Activated CD4-positive, alpha-beta memory T cell treated with anti-CD3 and anti-CD28 coated beads, Interleukin-2, amount 10 ng/mL, durations not matched to agents 7 days and 5 days (primary cell): ENCODE results near the gene LITAF. TPM values are rescaled to one million over a fixed set of nuclear protein-coding genes. Genes with fewer than 3 reads are reported as not detected.

Source experiments
- CTCF ChIA-PET: fragments of 350-600 bp; sonication (Branson Sonifier 250); formaldehyde crosslinking; loops from one replicate; lab custom pipeline; 2021; ENCODE audit warnings: antibody characterized with exemption, inconsistent platforms; lab: Charles Lee
- POLR2A ChIA-PET: fragments of 350-600 bp; sonication (Branson Sonifier 250); formaldehyde crosslinking; loops from one replicate; lab custom pipeline; 2021; ENCODE audit warnings: antibody characterized with exemption; lab: Charles Lee
- DNase-seq: peaks from one replicate; pipeline ENCODE4 v3.0.0-alpha.2; 2020
- H3K27ac Mint-ChIP-seq: one replicate; pipeline ENCODE4 v1.8.0; 2021; ENCODE audit warnings: mild to moderate bottlenecking, mixed read lengths
- H3K27me3 Mint-ChIP-seq: one replicate; pipeline ENCODE4 v1.8.0; 2021; ENCODE audit warnings: mixed read lengths
- H3K36me3 Mint-ChIP-seq: one replicate; pipeline ENCODE4 v1.8.0; 2021; ENCODE audit warnings: low read depth, mixed read lengths
- H3K4me1 Mint-ChIP-seq: one replicate; pipeline ENCODE4 v1.8.0; 2021; ENCODE audit warnings: mixed read lengths
- H3K4me3 Mint-ChIP-seq: one replicate; pipeline ENCODE4 v1.8.0; 2021; ENCODE audit warnings: mild to moderate bottlenecking, mixed read lengths
- H3K9me3 Mint-ChIP-seq: one replicate; pipeline ENCODE4 v1.8.0; 2021; ENCODE audit warnings: mixed read lengths
- total RNA-seq, 2 experiments: library from RNA; stranded (reverse); gene quantifications; one replicate each; pipeline ENCODE4 v1.2.3, GENCODE V29; 2021

The LITAF gene
- total RNA-seq, 2 experiments from 2014 or later, result 149 to 157 TPM

DNA sequence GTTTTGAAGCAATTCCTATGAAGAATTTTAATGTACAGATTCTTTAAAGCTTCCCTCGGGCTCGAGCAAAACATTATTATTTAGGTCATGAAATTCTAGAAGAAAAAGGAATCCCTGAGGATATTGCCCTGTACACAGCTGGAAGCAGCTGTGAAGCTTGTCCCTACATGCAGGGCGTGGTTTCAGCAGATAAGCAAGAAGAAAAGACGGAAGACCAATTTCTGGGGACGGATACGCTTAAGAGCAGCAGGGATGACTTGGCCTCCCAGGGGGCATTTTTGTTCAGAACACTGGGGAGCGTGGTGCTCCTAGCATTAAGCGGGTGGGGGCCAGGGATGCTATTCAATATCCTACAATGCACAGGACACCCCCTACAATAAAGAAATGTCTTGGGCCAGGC, 34.3 kb downstream of the LITAF start:
- Mint-ChIP-seq H3K4me1 (peaks cover 20% of the 10 kb centered on the region), H3K27me3 (no peaks in the 10 kb centered on the region), H3K4me3 (no peak overlapping the region), H3K36me3 (peaks cover 89% of the 10 kb centered on the region), H3K27ac (no peak overlapping the region), H3K9me3 (peaks cover 6% of the 10 kb centered on the region)
- ChIA-PET POLR2A (interaction anchor here (0.7 kb wide), 1 partner anchor 13 kb away, joined by 3 read pairs; no protein-coding TSS in a partner anchor), CTCF (interaction anchor here (0.9 kb wide), 1 partner anchor 21 kb away, joined by 5 read pairs; no protein-coding TSS in a partner anchor)
- DNase-seq, result no peak

- H3K4me1 Mint-ChIP-seq, result peaks cover 14% of the 10 kb centered on the region
These were observed 34.9 kb downstream of the LITAF start for GRCh38 chr16:11551842-11552241.

DNA sequence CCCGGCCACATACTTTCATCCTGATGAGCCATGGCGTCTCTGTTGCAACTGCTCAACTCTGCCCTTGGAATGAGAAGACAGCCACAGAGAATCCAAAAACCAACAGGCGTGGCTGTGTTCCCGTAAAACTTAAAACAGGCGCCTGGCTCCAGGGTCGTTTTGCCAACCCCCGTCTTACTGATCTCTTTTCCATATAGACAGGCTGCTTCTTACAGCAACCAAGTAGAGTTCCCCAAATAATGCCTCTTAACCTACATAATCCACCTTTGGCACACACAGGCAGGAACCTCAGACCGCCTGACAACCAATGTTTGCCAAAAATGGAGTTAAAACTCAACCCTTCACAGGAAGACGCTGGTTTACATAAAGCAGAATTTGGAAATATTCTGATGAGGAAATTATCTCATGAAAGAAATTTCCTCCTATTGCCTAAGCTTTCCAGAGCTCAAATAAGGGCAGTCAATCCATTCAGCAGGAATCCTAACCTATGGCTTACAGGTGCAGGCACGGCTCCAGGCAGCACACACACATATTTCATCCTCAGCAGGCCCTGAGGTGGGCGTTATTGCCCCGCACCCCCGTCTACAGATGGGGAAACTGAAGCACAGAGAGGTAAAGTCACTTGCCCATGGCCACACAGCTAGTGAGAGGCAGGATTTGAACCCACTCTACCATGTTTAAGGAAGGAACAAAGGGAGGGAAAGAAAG, 35.8 kb downstream of the LITAF start:
- H3K27me3 Mint-ChIP-seq, result no peaks in the 10 kb centered on the region
- no peak overlapping the region for H3K4me3 Mint-ChIP-seq
- peaks cover 5% of the 10 kb centered on the region for H3K4me1 Mint-ChIP-seq
- ChIA-PET CTCF (no interaction called here), POLR2A (interaction anchor here (1.3 kb wide), 1 partner anchor 9 kb away, joined by 4 read pairs; no protein-coding TSS in a partner anchor)
- no peak for DNase-seq
- H3K36me3 Mint-ChIP-seq, result peaks cover 83% of the 10 kb centered on the region
- H3K27ac Mint-ChIP-seq, result peak overlapping the region; percentile 35
- no peaks in the 10 kb centered on the region for H3K9me3 Mint-ChIP-seq

More at GRCh38 chr16:11551842-11552241, 34.9 kb downstream of the LITAF start:
- no peak overlapping the region for H3K4me3 Mint-ChIP-seq
- DNase-seq, result no peak
- peaks cover 89% of the 10 kb centered on the region for H3K36me3 Mint-ChIP-seq
- H3K27ac Mint-ChIP-seq, result no peak overlapping the region
- peaks cover 6% of the 10 kb centered on the region for H3K9me3 Mint-ChIP-seq
- POLR2A ChIA-PET, result interaction anchor here (1.3 kb wide), 1 partner anchor 9 kb away, joined by 4 read pairs; no protein-coding TSS in a partner anchor
- CTCF ChIA-PET, result interaction anchor here (0.9 kb wide), 1 partner anchor 20 kb away, joined by 5 read pairs; no protein-coding TSS in a partner anchor
- no peaks in the 10 kb centered on the region for H3K27me3 Mint-ChIP-seq

- H3K9me3 Mint-ChIP-seq, result no peaks in the 10 kb centered on the region
- peaks cover 58% of the 10 kb centered on the region for H3K36me3 Mint-ChIP-seq
- no peak for DNase-seq
- POLR2A ChIA-PET, result interaction anchor here (2.4 kb wide), 1 partner anchor 12 kb away, joined by 5 read pairs; no protein-coding TSS in a partner anchor
- H3K27ac Mint-ChIP-seq, result no peak overlapping the region
- H3K4me1 Mint-ChIP-seq, result peaks cover under 1% of the 10 kb centered on the region
- CTCF ChIA-PET, result interaction anchor here (2.4 kb wide), 1 partner anchor 15 kb away, joined by 7 read pairs; no protein-coding TSS in a partner anchor
- H3K4me3 Mint-ChIP-seq, result no peak overlapping the region
- H3K27me3 Mint-ChIP-seq, result no peaks in the 10 kb centered on the region
These were observed 39.4 kb downstream of the LITAF start for GRCh38 chr16:11547118-11547916.

DNA sequence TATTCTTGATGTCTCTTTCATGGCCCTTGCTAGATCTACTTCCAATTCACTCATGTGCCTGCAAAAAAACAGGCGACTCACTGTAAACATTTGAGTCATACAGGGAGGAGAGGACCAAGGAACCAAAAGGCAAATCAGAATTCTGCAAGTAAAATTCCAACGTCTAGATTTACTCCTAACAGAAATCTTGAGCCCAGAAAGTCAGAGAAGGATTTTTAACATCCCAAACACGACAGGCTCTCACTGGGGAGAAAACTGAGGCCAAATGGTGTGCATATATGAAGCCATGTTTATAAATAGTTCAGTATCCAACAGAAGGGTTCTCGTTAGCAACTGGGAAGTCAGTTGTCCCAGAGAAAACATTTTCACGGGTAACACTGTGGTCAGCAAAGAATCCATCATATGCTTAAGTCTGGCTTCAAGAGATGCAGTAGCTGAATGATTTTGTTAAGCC, 40.1 kb downstream of the LITAF start:
- POLR2A ChIA-PET, result interaction anchor here (2.4 kb wide), 1 partner anchor 12 kb away, joined by 5 read pairs; no protein-coding TSS in a partner anchor

GRCh38 chr16:11543661-11544393, 42.9 kb downstream of the LITAF start:
- H3K4me3 Mint-ChIP-seq, result no peak overlapping the region
- H3K36me3 Mint-ChIP-seq, result peaks cover 28% of the 10 kb centered on the region
- CTCF ChIA-PET, result no interaction called here
- POLR2A ChIA-PET, result no interaction called here
- DNase-seq, result no peak
- H3K27me3 Mint-ChIP-seq, result no peaks in the 10 kb centered on the region
- peak overlapping the region; percentile 44 for H3K27ac Mint-ChIP-seq
- H3K9me3 Mint-ChIP-seq, result no peaks in the 10 kb centered on the region
- H3K4me1 Mint-ChIP-seq, result no peaks in the 10 kb centered on the region

More for the DNA sequence above, 40.1 kb downstream of the LITAF start:
- DNase-seq, result no peak
- CTCF ChIA-PET, result interaction anchor here (0.7 to 2.4 kb wide), 5 partner anchors 10 to 94 kb away, joined by 3 to 7 read pairs (median 5); no protein-coding TSS in a partner anchor
- H3K27me3 Mint-ChIP-seq, result no peaks in the 10 kb centered on the region
- H3K9me3 Mint-ChIP-seq, result no peaks in the 10 kb centered on the region
- peaks cover 51% of the 10 kb centered on the region for H3K36me3 Mint-ChIP-seq
- H3K4me1 Mint-ChIP-seq, result no peaks in the 10 kb centered on the region
- no peak overlapping the region for H3K4me3 Mint-ChIP-seq
- H3K27ac Mint-ChIP-seq, result no peak overlapping the region

DNA sequence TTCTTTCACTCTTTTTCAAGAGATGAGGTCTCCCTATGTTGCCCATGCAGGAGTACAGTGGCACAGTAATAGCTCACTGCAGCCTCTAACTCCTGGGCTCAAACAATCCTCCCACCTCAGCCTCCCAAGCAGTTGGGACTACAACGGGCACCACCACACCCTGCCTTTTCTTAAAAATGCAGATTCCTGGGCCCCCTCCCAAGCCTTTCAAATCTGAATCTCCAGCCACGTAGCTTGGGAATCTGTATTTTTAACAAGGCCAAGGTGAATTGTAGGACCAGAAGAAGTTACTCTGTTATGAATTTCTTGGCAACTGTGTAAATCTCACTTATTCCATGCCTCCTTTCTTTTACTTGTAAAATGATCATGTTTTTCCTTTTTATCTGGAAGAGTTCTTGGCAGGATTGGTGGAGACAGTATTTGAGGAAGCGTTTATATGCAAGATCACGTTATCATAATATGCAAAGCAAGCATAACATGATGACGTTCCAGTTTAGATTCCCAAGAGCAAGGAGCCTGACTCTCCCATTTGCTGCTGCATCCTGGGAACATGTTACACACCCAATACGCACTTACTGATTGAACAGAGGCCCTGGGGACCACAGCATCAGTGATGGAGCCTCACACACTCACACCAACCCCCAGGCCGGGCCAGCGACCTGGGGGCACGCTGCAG, 44.5 kb downstream of the LITAF start:
- no peaks in the 10 kb centered on the region for H3K27me3 Mint-ChIP-seq
- H3K27ac Mint-ChIP-seq, result no peak overlapping the region
- POLR2A ChIA-PET, result no interaction called here
- no peaks in the 10 kb centered on the region for H3K9me3 Mint-ChIP-seq
- H3K4me1 Mint-ChIP-seq, result no peaks in the 10 kb centered on the region
- CTCF ChIA-PET, result no interaction called here
- no peak overlapping the region for H3K4me3 Mint-ChIP-seq
- H3K36me3 Mint-ChIP-seq, result peaks cover 12% of the 10 kb centered on the region
- DNase-seq, result no peak

DNA sequence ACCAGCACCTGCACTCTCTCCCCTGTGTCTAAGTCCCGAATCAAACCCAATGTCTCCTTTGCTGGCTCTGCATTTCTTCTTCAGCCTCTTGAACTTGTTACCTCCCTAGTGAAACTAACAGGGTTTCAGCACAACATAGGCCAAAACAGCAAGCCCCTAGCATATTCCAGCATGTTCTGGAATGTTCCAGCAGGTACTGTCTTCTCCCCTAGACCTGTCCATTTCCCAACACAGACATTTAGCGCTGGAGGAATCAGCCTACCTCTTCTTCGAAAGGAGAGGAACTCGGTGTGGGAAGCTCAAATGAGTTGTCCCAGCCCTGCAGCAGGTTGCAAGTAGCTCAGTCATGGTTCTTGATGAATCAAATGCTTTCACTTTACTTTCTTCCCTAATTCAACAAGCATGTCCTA, 47.1 kb downstream of the LITAF start:
- no peak overlapping the region for H3K4me3 Mint-ChIP-seq
- ChIA-PET CTCF (interaction anchor here (0.6 kb wide), 1 partner anchor 110 kb away, joined by 3 read pairs; no protein-coding TSS in a partner anchor), POLR2A (interaction anchor here (0.8 kb wide), 1 partner anchor 18 kb away, joined by 3 read pairs; no protein-coding TSS in a partner anchor)
- no peak for DNase-seq
- H3K27ac Mint-ChIP-seq, result no peak overlapping the region
- H3K4me1 Mint-ChIP-seq, result no peaks in the 10 kb centered on the region
- H3K36me3 Mint-ChIP-seq, result no peaks in the 10 kb centered on the region
- H3K9me3 Mint-ChIP-seq, result no peaks in the 10 kb centered on the region
- peaks cover 2% of the 10 kb centered on the region for H3K27me3 Mint-ChIP-seq

- H3K36me3 Mint-ChIP-seq, result no peaks in the 10 kb centered on the region
- DNase-seq, result no peak
- ChIA-PET CTCF (no interaction called here), POLR2A (interaction anchor here (0.7 to 0.8 kb wide), 2 partner anchors 19 to 22 kb away, joined by 3 read pairs; no protein-coding TSS in a partner anchor)
- H3K27ac Mint-ChIP-seq, result no peak overlapping the region
- H3K9me3 Mint-ChIP-seq, result no peaks in the 10 kb centered on the region
- no peak overlapping the region for H3K4me3 Mint-ChIP-seq
- H3K4me1 Mint-ChIP-seq, result no peaks in the 10 kb centered on the region
- peaks cover 2% of the 10 kb centered on the region for H3K27me3 Mint-ChIP-seq
These were observed 47.8 kb downstream of the LITAF start for GRCh38 chr16:11538880-11539279.

DNA sequence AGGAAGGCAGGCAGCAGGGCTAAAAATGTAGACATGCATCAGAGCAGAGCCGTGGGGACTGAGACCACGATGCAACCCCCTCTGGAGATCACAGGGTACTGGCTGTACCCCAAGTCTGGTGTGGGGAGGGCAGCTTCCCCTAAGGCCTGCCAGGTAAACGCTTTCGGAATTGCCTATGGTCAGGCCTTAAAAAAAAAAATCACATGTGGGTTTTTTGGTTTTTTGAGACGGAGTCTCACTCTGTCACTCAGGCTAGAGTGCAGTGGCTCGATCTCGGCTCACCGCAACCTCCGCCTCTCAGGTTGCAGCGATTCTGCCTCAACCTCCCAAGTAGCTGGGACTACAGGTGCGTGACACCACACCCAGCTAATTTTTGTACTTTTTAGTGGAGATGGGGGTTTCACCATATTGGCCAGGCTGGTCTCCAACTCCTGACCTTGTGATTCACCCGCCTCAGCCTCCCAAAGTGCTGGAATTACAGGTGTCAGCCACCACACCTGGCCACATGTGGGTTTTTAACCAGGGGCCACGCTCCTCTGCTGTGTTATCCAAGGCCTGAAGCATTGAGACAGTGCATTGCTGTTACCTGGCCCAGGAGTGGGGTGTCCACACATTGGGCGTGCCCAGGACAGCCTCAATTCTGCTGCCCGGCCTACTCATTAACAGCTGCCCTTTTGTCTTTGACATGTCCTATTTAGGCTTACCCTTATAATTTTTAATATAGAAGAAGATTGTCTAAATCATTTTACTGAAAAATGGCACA, 50.4 kb downstream of the LITAF start:
- Mint-ChIP-seq H3K27me3 (peaks cover 6% of the 10 kb centered on the region), H3K9me3 (no peaks in the 10 kb centered on the region), H3K4me3 (no peak overlapping the region), H3K4me1 (peaks cover 3% of the 10 kb centered on the region), H3K27ac (no peak overlapping the region), H3K36me3 (no peaks in the 10 kb centered on the region)
- POLR2A ChIA-PET, result interaction anchor here (0.6 kb wide), 1 partner anchor 196 kb away, joined by 4 read pairs; no protein-coding TSS in a partner anchor
- CTCF ChIA-PET, result interaction anchor here (0.6 to 1.4 kb wide), 4 partner anchors 10 to 402 kb away, joined by 3 to 5 read pairs (median 4); no protein-coding TSS in a partner anchor
- DNase-seq, result no peak

DNA sequence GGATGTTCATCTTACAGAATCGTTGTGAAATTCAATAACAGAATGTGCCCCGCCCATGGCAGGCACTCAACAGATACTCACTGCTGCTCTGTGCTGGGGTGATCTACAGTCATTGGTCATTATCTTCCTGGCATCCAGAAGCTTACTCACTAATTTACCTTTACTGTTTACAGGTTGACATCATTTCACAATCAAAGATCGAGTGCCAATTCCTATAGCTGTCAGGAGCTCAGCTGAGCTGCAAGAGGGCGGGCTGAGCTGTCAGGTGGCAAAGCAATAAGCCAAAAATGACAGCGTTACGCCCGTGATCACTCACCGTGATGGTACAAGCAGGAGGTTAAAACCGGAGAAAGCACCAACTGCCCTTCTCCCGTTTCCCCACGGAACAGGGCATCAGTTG, 51.2 kb downstream of the LITAF start:
- Mint-ChIP-seq H3K36me3 (no peaks in the 10 kb centered on the region), H3K27me3 (peaks cover 6% of the 10 kb centered on the region), H3K4me1 (peaks cover 3% of the 10 kb centered on the region), H3K27ac (no peak overlapping the region), H3K9me3 (no peaks in the 10 kb centered on the region), H3K4me3 (no peak overlapping the region)
- POLR2A ChIA-PET, result interaction anchor here (0.6 to 1.6 kb wide), 4 partner anchors 12 to 196 kb away, joined by 4 to 5 read pairs (median 4); no protein-coding TSS in a partner anchor
- DNase-seq, result no peak
- CTCF ChIA-PET, result interaction anchor here (0.8 to 1.6 kb wide), 3 partner anchors 101 to 179 kb away, joined by 3 to 8 read pairs (median 8); no protein-coding TSS in a partner anchor
